GM18502 (cell line): ENCODE data around the gene ZNF12.
"Not testable (repeated sequence)": the region's sequence is repeated elsewhere in the genome, so short reads cannot be mapped to it uniquely, and the experiment has no call there.

Source experiments
- ATAC-seq: cut with Tn5 transposase; IDR thresholded peaks from one replicate; pipeline ENCODE4 v1.9.1; 2021; ENCODE audit warnings: mild to moderate bottlenecking; ENCODE audit not compliant: unreplicated experiment, poor library complexity

ZNF12 gene

GRCh38 chr7:6700793-6701192 lies 6.0 kb downstream of the ZNF12 start:
- ATAC-seq, result no peak

GRCh38 chr7:6691609-6692106 lies 15.1 kb downstream of the ZNF12 start:
- ATAC-seq, result no peak

GRCh38 chr7:6691103-6691502 lies 15.6 kb downstream of the ZNF12 start:
- no peak for ATAC-seq

DNA sequence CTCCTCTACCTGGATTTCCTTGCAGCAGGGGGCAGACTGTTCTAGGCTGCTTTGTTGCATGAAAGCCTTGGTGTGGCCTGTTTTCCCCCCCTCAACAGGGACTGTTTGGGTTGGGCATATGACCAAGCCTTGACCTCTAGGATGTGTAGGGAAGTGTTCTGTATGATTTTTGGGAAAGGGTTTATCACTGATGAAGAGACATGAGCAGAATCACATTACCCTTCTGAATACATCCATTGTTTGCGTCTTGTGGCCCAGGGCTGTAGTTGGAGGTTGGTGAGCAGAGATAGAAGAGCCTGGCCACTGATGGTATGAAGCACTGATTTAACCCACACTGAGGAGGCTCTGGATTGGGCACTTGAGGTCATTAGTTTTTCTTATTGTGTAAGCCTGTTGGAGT lies 26.6 kb downstream of the ZNF12 start:
- no peak for ATAC-seq

DNA sequence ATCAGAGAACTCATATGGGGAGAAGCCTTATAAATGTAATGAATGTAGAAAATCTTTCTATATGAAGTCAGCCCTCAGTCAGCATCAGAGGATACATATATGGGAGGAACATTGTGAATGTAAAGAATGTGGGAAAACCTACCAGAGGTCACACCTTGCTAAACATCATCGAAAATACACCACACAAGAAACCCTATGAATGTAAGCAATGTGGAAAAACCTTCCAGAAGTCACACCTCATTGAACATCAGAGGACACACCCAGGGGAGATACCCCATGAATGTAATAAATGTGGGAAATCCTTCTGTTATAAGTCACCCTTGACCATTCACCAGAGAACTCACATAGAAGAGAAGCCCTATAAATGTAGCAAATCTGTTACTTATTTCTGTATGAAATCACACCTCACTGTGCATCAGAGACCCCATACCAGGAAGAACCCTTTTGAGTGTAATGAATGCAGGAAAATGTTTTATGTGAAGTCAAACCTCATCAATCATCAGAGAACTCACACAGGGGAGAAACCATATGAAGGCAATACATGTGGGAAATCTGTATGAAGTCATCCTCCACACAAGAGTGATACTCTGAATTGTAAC lies 30.8 kb downstream of the ZNF12 start:
- no peak for ATAC-seq

GRCh38 chr7:6670851-6671250 lies 35.9 kb downstream of the ZNF12 start:
- ATAC-seq, result not testable (repeated sequence)

DNA sequence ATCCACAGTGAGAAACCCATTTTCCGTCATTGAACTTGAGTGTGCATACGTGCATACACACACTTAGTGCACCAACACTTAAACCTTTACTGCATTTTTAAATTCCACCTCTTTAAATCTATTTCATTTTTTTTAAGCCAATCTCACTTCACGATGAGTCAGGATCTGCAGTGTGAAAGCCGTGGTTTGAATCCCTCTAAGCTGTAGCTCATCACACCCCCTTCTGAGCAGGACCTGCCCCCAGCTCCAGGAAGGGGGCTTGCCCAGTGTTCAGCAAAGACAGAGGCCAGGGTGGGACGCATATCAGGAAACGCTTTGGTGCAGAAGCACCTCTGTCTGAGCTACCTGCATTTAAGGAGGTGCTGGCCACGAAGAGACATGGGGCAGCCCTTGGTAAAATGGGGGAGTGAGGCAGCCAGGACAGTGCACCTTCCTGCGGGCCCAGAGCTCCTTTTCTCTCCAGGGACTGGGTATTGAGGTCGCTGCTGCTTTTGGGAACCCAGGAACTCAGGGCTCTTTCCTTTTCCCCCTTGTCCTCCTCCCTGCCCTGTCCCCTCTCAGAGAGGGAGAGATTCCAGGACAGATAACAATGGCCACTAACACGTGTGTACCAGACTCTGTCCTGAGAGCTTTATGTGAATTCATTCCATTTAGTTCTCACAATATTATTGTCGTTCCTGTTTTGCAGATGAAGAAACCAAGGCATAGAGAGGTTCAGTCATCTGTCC lies 48.0 kb downstream of the ZNF12 start:
- no peak for ATAC-seq

DNA sequence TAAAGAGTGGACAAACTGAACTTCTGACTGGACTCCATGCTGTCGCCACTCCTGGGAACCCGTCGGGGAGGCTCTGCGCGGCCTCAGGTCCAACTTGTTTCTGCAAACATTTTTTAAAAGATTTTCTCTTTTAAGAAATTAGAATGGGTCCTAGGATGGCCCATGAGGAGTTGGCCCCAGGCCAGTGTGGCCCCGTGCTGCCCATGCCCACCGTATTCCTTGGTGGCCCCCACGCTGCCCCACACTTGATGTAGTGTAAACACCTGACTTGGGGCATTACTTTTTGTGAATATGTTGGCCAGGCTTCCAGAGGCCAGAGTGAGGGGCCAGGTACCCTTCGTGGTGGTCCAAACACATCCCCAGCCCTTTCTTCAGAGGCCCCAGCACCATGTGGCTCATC lies 50.3 kb downstream of the ZNF12 start:
- no peak for ATAC-seq

DNA sequence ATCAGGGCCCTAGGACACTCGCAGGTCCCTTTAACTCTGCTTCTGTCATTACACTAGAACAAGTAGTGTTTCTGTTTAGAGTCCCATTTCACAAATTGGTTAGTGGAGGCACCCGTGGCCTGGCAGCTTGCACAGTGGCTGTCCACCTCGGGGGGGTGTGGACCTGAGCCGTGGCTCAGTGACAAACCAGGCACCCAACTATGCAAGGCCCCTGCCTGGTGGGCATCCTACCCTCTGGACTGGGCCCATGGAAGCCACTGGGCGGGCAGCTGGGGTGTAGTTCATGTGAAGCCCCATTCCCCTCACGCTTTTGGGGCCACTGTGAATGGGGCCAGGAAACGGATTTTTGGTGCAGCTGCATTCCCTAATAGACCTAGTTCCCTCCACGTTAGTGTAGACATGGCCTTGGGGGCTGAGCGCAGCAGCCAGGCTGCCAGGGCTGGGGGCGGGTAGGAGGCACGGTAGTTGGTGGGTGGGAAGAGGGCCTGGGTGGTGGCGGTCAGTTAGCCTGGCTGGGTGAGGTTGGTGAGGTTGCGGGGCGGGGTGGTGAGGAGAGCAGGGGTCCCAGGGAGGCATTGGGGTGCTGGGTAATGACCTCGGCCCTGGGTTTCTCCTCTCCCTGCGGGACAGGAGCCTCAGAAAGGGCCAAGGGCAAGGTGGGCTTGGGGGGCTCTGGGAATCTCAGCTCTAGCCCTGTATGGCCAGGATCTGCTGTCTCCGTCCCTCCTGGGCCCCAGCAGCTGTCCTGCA lies 50.9 kb downstream of the ZNF12 start:
- no peak for ATAC-seq

GRCh38 chr7:6654842-6655610 lies 51.7 kb downstream of the ZNF12 start:
- no peak for ATAC-seq

- ATAC-seq, result no peak
Measured at GRCh38 chr7:6654113-6654841, 52.5 kb downstream of the ZNF12 start.

GRCh38 chr7:6653071-6654003 lies 53.4 kb downstream of the ZNF12 start:
- no peak for ATAC-seq

- ATAC-seq, result no peak
Measured at GRCh38 chr7:6652446-6653011, 54.2 kb downstream of the ZNF12 start.

DNA sequence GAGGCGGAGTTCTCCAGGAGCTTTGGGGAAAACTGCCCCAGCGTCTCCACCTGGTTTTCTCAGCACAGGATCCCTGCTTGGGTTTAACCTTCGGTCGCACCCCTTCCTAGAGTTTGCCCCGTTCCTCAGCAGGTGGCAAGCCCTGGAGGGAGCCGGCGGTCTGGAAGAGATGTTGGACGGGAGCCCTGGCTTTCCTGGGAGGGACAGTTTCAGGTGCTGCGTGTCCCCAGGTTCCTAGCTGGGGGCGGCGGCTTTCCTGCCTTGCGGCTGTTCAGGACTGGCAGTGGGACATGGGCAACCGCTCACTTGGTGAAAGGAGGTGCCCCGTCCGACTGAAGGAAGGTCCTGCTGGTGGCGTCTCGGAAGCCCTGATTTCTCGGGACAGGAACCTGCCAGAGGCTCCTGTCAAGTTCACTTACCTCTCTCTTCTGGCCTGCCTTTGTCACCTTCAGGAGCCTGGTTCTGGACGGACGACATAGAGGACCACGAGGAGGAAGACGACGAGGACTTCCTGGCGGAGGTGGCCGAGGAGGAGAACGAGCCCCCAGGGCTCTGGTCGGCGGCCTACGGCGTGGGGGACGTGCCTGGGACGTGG lies 54.8 kb downstream of the ZNF12 start:
- no peak for ATAC-seq

GRCh38 chr7:6650521-6651011 lies 56.2 kb downstream of the ZNF12 start:
- ATAC-seq, result no peak

DNA sequence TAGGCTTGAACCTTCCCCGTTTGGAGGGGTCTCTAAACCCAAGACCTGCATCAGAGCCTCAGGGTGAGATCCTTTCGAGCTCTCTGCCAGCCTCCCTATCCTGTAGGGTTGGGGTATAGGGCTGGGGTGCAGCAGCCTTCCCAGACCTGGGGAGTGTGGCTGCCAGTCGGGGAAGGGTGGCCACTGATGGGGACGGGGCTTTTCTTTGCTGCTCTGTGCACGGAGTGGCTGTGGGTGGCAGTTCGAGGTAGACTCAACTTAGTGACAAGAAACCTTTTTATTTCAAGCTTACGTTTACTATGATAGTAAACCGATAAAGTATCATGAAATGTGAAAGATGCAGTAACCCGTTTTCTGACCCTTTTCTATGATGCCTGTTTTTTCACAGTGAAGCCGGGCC lies 56.7 kb downstream of the ZNF12 start:
- no peak for ATAC-seq

DNA sequence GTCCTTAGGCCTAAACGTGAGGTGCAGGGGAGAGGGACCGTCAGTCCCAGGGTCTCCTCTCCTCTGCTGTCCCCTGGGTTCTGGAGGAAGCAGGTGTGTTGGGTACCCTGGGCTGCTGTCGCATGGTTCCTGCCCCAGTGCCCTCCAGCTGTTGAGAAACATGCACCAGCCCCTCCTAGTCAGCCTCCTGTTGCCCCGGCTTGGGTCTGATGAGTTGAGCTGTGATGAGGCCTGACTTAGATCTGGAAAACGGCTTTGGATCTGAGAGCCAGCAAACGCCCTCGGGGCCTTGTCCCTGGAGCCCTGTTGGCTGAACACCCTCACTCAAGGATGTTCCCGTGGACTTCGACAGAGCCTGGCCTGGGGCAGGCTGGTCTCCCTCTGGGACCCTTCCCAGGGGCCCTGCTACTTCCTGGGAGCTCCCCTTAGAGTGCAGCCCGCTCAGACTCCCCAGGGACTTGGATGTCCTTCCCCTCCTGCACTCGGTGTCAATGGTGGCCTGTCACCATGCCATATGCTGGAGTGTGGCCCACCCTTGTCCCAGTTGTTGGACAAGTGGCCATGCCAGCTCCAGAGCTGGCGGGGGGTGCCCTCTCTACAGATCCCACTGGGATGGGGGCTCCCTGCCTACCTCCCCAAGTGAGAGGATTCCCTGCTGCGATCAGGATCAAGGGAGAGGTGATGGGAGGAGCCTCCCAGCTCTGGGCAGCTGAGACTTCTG lies 57.3 kb downstream of the ZNF12 start:
- no peak for ATAC-seq

DNA sequence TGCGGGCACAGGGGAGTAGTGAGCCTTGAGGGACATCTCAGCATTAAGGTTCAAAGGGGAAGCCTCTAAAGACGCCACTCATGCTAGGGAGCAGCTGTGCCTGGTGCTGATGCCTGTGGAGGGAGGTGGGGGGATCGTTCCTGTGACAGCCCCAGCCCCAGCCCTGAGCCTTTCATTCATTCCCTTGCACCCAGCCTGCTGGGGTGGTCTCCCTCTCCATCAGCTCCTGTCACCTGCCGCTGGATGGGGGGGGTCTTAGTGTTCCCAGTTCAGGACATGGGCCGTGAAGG lies 58.0 kb downstream of the ZNF12 start:
- no peak for ATAC-seq
